K562 (cell line): Measurements from ENCODE around the gene CYP2R1. TPM values are rescaled to one million over a fixed set of nuclear protein-coding genes. Genes with fewer than 3 reads are reported as not detected.

Experiments used
- ATF1 ChIP-seq, 2 experiments: fragments of 450-650 bp in 1 of 2; IDR thresholded peaks; 2 replicates each; pipeline ENCODE4 v1.6.1; 2016; ENCODE audit warnings: missing compliant biosample characterization in 1 of 2, missing genetic modification characterization in 1 of 2
- CBX8 ChIP-seq: fragments of 200-600 bp; sonication (generic); IDR thresholded peaks from 2 replicates; pipeline ENCODE4 v1.6.1; 2012; ENCODE audit warnings: borderline replicate concordance, mixed run types, low read depth, mild to moderate bottlenecking, moderate library complexity, mixed read lengths, low read length, control low read depth, inconsistent platforms; ENCODE audit not compliant: poor library complexity, severe bottlenecking; ENCODE audit errors: extremely low read depth
- CC2D1A ChIP-seq: fragments of 450-650 bp; IDR thresholded peaks from 2 replicates; pipeline ENCODE4 v1.6.1; 2017; ENCODE audit warnings: mild to moderate bottlenecking
- CTBP1 ChIP-seq: fragments of 450-650 bp; IDR thresholded peaks from 2 replicates; pipeline ENCODE4 v1.6.1; 2016; ENCODE audit warnings: borderline replicate concordance
- NELFE ChIP-seq: IDR thresholded peaks from 2 replicates; pipeline ENCODE4 v1.6.1; 2011; ENCODE audit warnings: mild to moderate bottlenecking; ENCODE audit not compliant: insufficient read depth, insufficient read length
- RAD21 ChIP-seq, 2 experiments: fragments of 250-450 bp in 1 of 2; fragments of 450-650 bp in 1 of 2; sonication (Bioruptor Pico) in 1 of 2; formaldehyde crosslinking in 1 of 2; IDR thresholded peaks in 1 of 2; conservative IDR thresholded peaks in 1 of 2; 2 replicates each; pipeline versions ENCODE4 v1.4.0 to v1.8.0; 2020 to 2022; ENCODE audit warnings: mild to moderate bottlenecking in 2 of 2, moderate library complexity in 1 of 2
- REST ChIP-seq, 2 experiments: fragments of 450-650 bp; formaldehyde crosslinking in 1 of 2; IDR thresholded peaks; 2 replicates each; pipeline versions ENCODE4 v1.4.0 to v1.6.1; 2014 to 2020; ENCODE audit warnings: mild to moderate bottlenecking in 2 of 2, borderline replicate concordance in 1 of 2, low read depth in 1 of 2
- SMC3 ChIP-seq: conservative IDR thresholded peaks from 2 replicates; pipeline ENCODE4 v1.6.1; 2011; ENCODE audit warnings: low read depth, low read length, improper control_type of control experiment; ENCODE audit not compliant: insufficient read depth
- TCF7 ChIP-seq: sonication (generic); IDR thresholded peaks from 2 replicates; pipeline ENCODE4 v1.6.1; 2016; ENCODE audit warnings: antibody characterized with exemption, borderline replicate concordance
- TEAD1 ChIP-seq, 2 experiments: fragments of 450-650 bp in 1 of 2; sonication (generic) in 1 of 2; formaldehyde crosslinking; IDR thresholded peaks; 2 replicates each; pipeline versions ENCODE4 v1.4.0 to v1.8.0; 2020 to 2022; ENCODE audit warnings: mild to moderate bottlenecking in 2 of 2, missing genetic modification reagents in 1 of 2
- YY1 ChIP-seq, 3 experiments: IDR thresholded peaks; 2 replicates each; pipeline ENCODE4 v1.6.1; 2011; ENCODE audit warnings: low read length in 2 of 3, mild to moderate bottlenecking in 2 of 3, moderate library complexity in 2 of 3, borderline replicate concordance in 1 of 3, control low read depth in 1 of 3, low read depth in 1 of 3; ENCODE audit not compliant: insufficient read depth in 3 of 3, insufficient replicate concordance in 2 of 3, control insufficient read depth in 1 of 3, insufficient read length in 1 of 3; ENCODE audit errors: extremely low read depth in 1 of 3
- ZBTB33 ChIP-seq: sonication (generic); formaldehyde crosslinking; IDR thresholded peaks from 2 replicates; pipeline ENCODE4 v1.8.1; 2023; ENCODE audit warnings: mild to moderate bottlenecking, missing genetic modification reagents
- ZNF12 ChIP-seq: sonication (generic); formaldehyde crosslinking; IDR thresholded peaks from 2 replicates; pipeline ENCODE4 v1.4.0; 2020; ENCODE audit warnings: mild to moderate bottlenecking, missing genetic modification reagents
- ZNF133 ChIP-seq: fragments of 250-450 bp; sonication (Bioruptor Pico); IDR thresholded peaks from 2 replicates; pipeline ENCODE4 v1.4.0; 2020; ENCODE audit warnings: mild to moderate bottlenecking
- polyA plus RNA-seq, 8 experiments: library from polyadenylated mRNA; depleted of rRNA in 4 of 8; stranded (reverse) in 5 of 8; unstranded in 3 of 8; fragments of >200 nt; fragmentation: Nextera tagmentation in 2 of 8; fragmentation: Illumina TruSeq in 1 of 8; extraction: Ambion mirVana in 2 of 8; extraction: Trizol in 1 of 8; gene quantifications; 2 replicates each; pipeline versions ENCODE4 v1.2.1 to v1.2.3, GENCODE V29; 2011 to 2014; ENCODE audit warnings: inconsistent platforms in 1 of 8, missing spikeins in 1 of 8
- total RNA-seq, 7 experiments: library from RNA; depleted of rRNA in 6 of 7; stranded (reverse); fragments of >200 nt in 6 of 7; fragmentation: Illumina TruSeq in 2 of 7; extraction: Trizol in 2 of 7; gene quantifications; 2 replicates each; pipeline versions ENCODE4 v1.2.1 to v1.2.3, GENCODE V29; 2011 to 2021; ENCODE audit warnings: low replicate concordance in 1 of 7

The CYP2R1 gene
- total and polyA plus RNA-seq, 9 of the 15 experiments (the other 6 are each of a cell fraction or from before 2014, with no cell fraction given), result 19.4 to 40.5 (median 29.4) TPM

GRCh38 chr11:14907411-14908213 is 15.6 kb upstream of the CYP2R1 start (continued):
- TF ChIP-seq NELFE (no peak), TCF7 (0 out of 2 replicates have a peak, but pooled peaks have one; percentile 27), RAD21 (CRISPR knock-in tag; conservative IDR thresholded peaks at IDR 0.05 in 1 of 2, IDR thresholded peaks at IDR 0.05 in 1 of 2) (peak; percentile 82 to 94), TEAD1 (CRISPR knock-in tag; IDR thresholded peaks at IDR 0.05) (peak in 1 of 2 experiments; percentile 51; a peak in 1 of 4 replicates), ZNF12 (CRISPR knock-in tag) (no peak), SMC3 (peak; percentile 79), CTBP1 (peak; percentile 41; the same call in 1 of the 2 replicates), YY1 (IDR thresholded peaks at IDR 0.05; ENCODE audit: borderline replicate concordance in 1 of 3, control insufficient read depth in 1 of 3, extremely low read depth in 1 of 3, insufficient read depth in 3 of 3, insufficient read length in 1 of 3, insufficient replicate concordance in 2 of 3, low read depth in 1 of 3, low read length in 2 of 3) (no peak), REST (IDR thresholded peaks at IDR 0.05; ENCODE audit: borderline replicate concordance) (peak; percentile 83), REST (CRISPR knock-in tag; IDR thresholded peaks at IDR 0.05; ENCODE audit: low read depth) (no peak), ATF1 (CRISPR knock-in tag; IDR thresholded peaks at IDR 0.05) (no peak), ATF1 (tag; IDR thresholded peaks at IDR 0.05) (no peak), CBX8 (no peak), ZBTB33 (CRISPR knock-in tag) (peak; percentile 92), CC2D1A (peak; percentile 66), ZNF133 (no peak)
